CD4-positive, alpha-beta T cell treated with Interleukin-6 for 4 hours (primary cell): ENCODE measurements around the gene AAGAB.
A peak's percentile ranks its signal among the peaks of the same experiment; 100 is the strongest.
"Not testable (repeated sequence)": the region's sequence is repeated elsewhere in the genome, so short reads cannot be mapped to it uniquely, and the experiment has no call there.

Experiments
- DNase-seq: peaks from one replicate; pipeline ENCODE4 v3.0.0-alpha.2; 2020; ENCODE audit warnings: mixed read lengths

The AAGAB gene

DNA sequence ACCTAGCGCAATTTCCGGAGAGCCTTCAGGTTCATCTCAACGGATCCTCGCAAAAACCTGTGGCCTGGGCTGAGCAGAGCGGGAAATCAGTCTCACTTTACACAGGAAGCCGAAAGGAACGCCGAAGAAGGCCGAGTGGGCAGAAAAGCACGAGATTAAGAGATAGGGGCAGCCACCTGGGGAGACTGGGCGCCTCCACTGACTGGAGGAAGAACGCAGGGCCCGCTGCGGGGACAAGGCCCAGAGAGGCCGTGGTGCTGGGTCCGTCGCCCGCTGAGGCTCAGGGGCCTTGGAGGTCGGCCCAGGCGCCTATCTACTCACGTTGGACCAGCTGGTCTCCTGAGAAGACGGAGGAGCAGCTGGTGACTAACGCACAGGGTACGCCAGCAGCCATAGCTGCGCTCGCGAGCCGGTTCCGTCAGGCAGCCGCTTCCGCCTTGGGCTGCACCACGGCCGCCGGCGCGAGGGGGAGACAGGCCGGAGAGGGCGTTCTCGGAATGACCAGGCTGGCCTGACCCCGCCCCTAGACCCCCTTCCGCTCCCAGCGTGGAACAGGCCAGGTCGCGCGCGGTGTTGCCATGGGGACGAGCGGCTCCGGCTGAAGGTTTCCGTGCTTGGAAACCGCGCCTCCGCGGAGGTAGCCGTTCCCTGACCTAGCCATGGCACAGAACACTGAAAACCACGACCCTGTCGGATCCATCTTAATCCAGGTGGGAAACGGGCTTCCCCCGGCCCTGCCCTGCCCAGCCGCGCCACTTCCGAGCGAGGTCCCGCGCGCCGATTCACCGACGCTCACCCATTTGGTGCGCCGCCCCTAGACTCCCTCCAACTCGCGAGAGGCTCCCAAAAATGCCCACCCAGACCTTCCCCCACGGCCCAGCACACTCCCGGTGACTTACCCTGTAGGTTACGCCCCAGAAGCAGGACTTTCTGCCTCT lies at the start of gene AAGAB, which contains the start of gene IQCH:
Gene AAGAB (minus strand): TSS at position 424 of the 938 bp plus-strand sequence. CDS start 30 bp downstream, at position 394.
Gene IQCH (plus strand): TSS at position 549 of the 938 bp plus-strand sequence. CDS start 111 bp downstream, at position 660.
- peak; percentile 98 for DNase-seq

DNA sequence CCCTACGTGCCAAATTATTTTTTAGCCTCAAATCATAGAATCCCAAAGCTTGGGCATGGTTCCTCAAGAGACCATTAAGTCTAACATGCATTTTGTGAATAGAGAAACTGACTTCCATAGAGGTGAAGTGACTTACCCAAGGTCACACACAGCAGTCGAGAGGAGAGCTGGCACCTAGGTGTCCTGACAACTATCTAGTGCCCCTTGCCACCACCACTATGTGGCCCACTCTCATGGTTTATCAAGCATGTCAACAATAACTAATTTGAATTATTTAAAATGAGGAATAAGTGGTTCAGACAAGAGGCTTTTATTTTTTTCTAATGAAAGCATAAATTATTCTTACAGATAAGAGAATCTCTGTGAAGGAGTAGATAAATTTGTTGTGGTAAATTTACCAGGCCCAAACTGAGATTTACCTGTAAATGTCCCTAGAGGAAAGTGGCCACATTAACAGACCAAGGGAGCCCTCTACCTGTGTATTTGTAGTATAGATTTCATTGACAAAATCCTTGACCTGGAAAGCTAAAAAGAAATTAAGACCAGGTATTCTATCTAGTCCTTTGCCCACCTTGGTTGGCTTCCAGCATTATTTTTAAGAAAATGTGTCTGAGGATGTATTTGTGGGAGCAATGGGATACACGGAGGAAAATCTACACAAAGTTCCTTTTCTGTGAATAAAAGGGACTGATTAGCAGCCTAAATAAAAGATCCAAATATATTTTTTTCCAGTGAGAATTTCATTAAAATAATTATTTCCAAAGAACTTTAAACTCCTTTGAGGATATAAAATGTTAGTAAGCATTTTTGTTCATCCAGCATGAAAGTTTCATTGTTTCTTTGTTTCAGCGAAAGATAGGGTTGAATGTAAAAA lies 49.3 kb upstream of the AAGAB start:
- DNase-seq = peak; percentile 48

GRCh38 chr15:67300266-67301025 lies 46.0 kb upstream of the AAGAB start:
- no peak for DNase-seq

DNA sequence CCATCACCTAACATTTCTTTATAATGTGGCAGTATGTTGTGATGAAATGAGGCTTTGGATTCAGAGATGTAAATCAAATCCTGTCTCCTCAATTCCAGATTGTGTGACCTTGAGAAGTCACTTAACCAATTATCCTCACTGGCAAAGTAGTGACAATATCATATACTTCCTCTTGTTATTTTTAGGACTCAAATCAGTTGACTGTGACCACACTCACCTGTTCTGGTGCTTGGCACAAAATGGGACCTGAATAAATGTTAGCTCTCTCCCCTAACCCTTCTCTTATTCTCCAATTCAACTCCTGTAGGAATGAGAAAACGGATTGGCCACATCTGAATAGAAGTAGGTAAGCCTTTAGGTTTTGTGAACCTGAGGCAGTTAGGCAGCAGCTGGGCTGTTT lies 42.2 kb upstream of the AAGAB start:
- DNase-seq = no peak

GRCh38 chr15:67296188-67296587 lies 41.7 kb upstream of the AAGAB start:
- DNase-seq = no peak

- DNase-seq = no peak
Measured at GRCh38 chr15:67290319-67290718, 35.9 kb upstream of the AAGAB start.

DNA sequence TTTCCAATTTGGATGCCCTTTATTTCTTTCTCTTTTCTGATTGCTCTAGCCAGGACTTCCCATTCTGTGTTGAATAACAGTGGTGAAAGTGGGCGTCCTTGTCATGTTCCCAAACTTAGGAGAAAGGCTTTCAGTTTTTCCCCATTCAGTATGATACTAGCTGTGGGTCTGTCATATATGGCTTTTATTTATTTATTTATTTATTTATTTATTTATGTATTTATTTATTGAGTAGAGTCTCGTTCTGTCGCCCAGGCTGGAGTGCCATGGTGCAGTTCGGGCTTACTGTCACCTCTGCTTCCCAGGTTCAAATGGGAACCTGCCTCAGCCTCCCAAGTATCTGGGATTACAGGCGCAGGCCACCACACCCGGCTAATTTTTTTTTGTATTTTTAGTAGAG lies 31.9 kb upstream of the AAGAB start:
- not testable (repeated sequence) for DNase-seq

DNA sequence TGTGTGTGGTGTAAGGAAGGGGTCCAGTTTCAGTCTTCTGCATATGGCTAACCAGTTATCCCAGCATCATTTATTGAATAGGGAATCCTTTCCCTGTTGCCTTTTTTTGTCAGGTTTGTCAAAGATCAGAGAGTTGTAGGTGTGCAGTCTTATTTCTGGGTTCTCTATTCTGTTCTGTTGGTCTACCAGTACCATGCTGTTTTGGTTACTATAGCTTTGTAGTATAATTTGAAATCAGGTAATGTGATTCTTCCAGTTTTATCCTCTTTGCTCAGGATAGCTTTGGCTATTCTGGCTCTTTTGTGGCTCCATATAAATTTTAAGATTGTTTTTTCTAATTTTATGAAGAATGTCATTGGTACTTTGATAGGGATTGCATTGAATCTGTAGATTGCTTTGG lies 31.2 kb upstream of the AAGAB start:
- not testable (repeated sequence) for DNase-seq

DNA sequence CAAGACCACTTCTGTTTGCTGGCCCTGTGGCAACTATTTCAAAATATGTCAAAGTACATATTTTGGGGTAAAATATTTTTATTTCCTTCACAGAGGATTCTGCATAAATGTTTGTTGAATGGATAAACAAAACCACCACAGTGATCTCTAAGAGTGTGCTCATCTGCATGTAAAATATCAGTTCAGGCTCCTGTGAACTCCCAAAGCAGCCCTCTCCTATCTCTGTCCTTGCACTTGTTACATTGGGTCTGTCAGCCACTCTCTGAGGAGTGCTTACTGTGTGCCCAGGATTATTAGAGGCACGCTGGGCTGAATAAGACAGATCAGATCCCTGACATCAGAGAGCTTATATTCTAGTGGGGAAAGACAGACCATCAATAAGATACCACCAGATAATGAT lies 27.3 kb upstream of the AAGAB start:
- no peak for DNase-seq

DNA sequence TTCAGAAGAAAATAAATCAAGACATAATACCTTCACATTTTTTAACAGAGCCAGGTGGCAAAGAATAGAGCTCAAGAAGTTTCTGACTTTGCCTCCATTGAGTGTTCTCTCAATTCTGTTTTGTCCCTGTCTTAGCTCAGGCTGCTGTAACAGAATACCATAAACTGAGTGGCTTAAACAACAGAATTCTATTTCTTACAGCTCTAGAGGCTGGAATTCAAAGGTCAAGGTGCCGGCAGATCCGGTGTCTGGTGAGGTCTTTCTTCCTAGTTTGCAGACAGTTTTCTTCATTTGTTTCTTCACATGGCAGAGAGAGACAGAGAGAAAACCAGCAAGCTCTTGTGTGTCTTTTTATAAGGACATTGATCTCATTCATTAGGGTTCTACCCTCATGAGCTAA lies 25.8 kb upstream of the AAGAB start:
- DNase-seq = no peak

DNA sequence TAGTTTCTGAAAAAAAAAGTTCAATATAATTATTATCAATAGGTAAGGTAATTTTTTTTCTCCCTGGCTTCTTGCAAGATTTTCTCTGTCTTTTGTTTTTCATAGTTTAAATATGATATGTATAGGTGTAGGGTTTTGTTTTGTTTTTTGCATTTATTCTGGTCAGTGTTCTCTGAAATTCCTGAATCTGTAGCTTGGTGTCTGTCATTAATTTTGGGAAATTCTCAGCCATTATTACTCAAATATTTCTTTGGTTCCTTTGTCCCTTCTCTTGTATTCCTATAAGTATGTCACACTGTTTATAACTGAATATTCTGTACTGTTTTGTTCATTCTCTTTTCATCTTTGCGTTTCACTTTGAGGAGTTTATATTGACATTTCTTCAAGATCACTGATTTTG lies 22.2 kb upstream of the AAGAB start:
- DNase-seq = no peak

GRCh38 chr15:67274236-67274635 lies 19.8 kb upstream of the AAGAB start:
- DNase-seq = no peak

DNA sequence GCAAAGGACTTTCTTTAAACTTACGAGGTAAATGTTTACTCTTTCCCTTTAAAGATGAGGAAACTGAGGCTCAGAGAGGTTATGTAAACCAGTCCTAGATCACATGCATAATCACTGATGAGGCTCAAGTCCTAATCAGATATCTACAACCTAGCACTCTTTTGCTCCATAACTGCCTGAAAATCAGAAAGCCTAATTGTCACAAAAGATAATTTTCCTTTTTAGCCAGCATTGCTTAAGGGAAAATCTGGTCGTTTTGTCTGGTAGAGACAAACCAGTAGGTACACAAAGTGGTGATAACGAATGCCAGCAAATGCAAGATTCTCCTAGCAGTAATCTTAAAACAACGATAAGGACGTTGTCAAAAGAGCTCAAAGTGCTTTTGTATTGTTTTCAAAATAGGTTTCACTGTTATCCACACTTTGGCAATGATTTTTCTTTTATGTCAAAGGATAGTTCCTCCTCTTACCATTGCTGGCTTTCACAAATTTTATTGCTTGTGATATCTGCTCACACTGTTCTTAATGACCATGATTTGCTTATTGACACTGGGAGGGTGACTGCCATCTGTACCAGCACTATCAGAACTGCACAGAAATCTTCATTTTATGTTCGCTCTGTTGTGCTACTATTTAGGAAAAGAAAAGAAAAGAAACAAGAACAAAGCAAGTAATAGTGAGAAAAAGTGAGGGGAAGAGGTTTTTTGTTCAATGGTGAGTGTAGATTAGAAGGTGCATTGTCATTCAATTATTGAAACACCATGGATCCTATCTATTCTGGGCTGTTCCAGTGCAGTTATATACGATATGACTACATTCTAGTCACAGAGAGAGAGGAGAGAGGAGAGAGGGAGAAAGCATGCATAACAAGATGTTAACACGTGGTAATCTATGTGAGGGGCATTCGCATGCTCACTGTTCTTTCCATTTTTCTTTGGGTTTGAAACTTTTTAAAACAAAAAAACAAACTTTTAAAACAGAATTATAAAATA lies 13.8 kb upstream of the AAGAB start:
- DNase-seq = no peak

DNA sequence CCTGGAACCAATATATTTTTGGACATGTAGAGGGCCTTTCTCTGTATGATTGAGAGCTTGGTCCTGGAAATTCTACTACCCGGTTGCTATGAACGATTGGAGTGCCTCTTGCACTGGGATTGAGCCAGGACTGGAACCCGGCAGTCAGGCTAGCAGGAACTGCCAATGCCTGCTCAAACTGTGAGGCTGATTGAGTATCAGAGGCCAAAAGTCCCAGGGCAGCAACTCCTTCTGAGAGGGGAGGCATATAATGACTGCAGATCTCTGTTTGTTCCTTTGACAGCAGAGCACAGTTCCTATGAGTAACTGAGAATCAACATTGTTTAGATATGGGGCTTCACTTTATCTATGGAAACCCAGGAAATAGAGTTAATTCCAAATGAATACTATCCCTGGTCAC lies 13.0 kb upstream of the AAGAB start:
- DNase-seq = no peak

- no peak for DNase-seq
Measured at GRCh38 chr15:67266870-67267269, 12.4 kb upstream of the AAGAB start.

DNA sequence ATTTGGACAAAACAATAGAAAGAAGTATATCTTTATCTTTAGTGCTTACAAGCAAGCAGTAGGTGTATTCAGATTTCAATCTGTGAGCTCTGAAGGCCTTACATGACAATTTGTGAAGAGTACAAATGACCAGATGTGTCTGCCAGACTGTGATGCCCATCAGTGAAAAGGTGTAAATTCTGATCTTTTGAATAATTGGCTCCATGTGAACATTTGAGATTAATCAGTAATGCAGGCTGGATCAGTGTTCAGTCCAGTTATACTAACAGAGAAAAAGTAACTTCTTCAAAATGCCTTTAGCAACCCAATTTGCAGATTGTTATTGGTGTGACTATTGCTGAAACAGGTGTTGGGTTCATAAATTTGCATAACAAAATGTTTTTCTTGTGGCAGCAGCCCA lies 5.3 kb upstream of the AAGAB start:
- no peak for DNase-seq

GRCh38 chr15:67259379-67259778 lies 4.9 kb upstream of the AAGAB start:
- no peak for DNase-seq

DNA sequence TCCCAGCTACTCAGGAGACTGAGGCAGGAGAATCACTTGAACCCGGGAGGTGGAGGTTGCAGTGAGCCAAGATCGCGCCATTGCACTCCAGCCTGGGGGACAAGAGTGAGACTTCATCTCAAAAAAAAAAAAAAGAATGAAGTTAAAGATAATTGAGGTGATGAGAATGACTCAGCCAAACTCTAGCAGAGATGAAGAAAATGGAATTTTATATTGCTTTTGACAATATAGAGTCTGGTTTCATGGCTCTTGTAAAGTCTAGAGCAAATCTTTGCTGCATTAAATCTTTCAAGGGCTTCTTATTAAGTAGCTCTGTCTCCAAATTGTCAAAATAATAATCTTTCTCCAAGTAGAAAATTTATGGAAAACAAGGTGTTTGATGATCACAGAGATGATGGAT lies 4.0 kb upstream of the AAGAB start:
- not testable (repeated sequence) for DNase-seq

GRCh38 chr15:67256051-67256450 lies 1.6 kb upstream of the AAGAB start:
- DNase-seq = no peak

- DNase-seq = no peak
Measured at GRCh38 chr15:67253549-67254237, 768 bp downstream of the AAGAB start.

DNA sequence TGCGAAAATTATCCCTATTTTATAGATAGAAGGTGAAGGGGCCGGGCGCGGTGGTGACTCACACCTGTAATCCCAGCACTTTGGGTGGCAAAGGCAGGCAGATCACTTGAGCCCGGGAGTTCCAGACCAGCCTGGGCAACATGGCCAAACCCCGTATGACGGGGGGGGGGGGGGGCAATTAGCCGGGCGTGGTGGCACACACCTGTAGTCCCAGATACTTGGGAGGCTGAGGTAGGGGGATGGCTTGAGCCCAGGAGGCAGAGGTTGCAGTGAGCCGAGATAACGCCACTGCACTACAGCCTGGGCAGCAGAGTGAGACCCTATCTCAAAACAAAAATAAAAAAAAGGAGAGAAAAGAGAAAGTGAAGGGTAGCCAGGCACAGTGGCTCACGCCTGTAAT lies 1.4 kb downstream of the AAGAB start:
- DNase-seq = no peak
